Nephron progenitor cell (in vitro differentiated cells): Measurements from ENCODE around the gene HAUS7.

ENCODE experiments used
- DNase-seq: peaks from one replicate; pipeline ENCODE4 v3.0.0; 2021
- H3K27ac Mint-ChIP-seq: 2 replicates; pipeline ENCODE4 v1.8.0; 2021; ENCODE audit warnings: mild to moderate bottlenecking, moderate library complexity, mixed read lengths
- H3K27me3 Mint-ChIP-seq: 2 replicates; pipeline ENCODE4 v1.8.0; 2021; ENCODE audit warnings: mild to moderate bottlenecking, low read depth, mixed read lengths; ENCODE audit not compliant: poor library complexity
- H3K36me3 Mint-ChIP-seq: 2 replicates; pipeline ENCODE4 v1.8.0; 2021; ENCODE audit warnings: low read depth, mixed read lengths
- H3K4me1 Mint-ChIP-seq: 2 replicates; pipeline ENCODE4 v1.8.0; 2021; ENCODE audit warnings: mixed read lengths
- H3K4me3 Mint-ChIP-seq: 2 replicates; pipeline ENCODE4 v1.8.0; 2021; ENCODE audit warnings: mild to moderate bottlenecking, moderate library complexity, mixed read lengths
- H3K9me3 Mint-ChIP-seq: 2 replicates; pipeline ENCODE4 v1.8.0; 2021; ENCODE audit warnings: mild to moderate bottlenecking, moderate library complexity, mixed read lengths
- CTCF ChIP-seq: fragments of 200-600 bp; sonication (generic); IDR thresholded peaks from 2 replicates; pipeline ENCODE4 v1.5.0; 2021; ENCODE audit warnings: antibody characterized with exemption

The HAUS7 gene

GRCh38 chrX:153420851-153421599 is 49.4 kb downstream of the HAUS7 start:
- peaks cover 22% of the 10 kb centered on the region for H3K4me1 Mint-ChIP-seq
- H3K27me3 Mint-ChIP-seq = peaks cover 4% of the 10 kb centered on the region
- peaks cover 71% of the 10 kb centered on the region for H3K9me3 Mint-ChIP-seq
- TF ChIP-seq CTCF = no peak
- H3K27ac Mint-ChIP-seq = no peak overlapping the region
- DNase-seq = no peak
- no peaks in the 10 kb centered on the region for H3K36me3 Mint-ChIP-seq
- no peak overlapping the region for H3K4me3 Mint-ChIP-seq

- Mint-ChIP-seq H3K27ac (no peak overlapping the region), H3K36me3 (no peaks in the 10 kb centered on the region), H3K27me3 (peaks cover 26% of the 10 kb centered on the region), H3K4me3 (peak overlapping the region; percentile 15), H3K4me1 (peaks cover 22% of the 10 kb centered on the region), H3K9me3 (peaks cover 66% of the 10 kb centered on the region)
- DNase-seq = no peak
- no peak for TF ChIP-seq CTCF
Measured at GRCh38 chrX:153417637-153418036, 52.7 kb downstream of the HAUS7 start.

GRCh38 chrX:153416781-153417450 is 53.5 kb downstream of the HAUS7 start:
- Mint-ChIP-seq H3K9me3 (peaks cover 71% of the 10 kb centered on the region), H3K4me1 (peaks cover 28% of the 10 kb centered on the region), H3K27ac (no peak overlapping the region), H3K36me3 (no peaks in the 10 kb centered on the region), H3K4me3 (peak overlapping the region; percentile 41), H3K27me3 (peaks cover 33% of the 10 kb centered on the region)
- peak; percentile 29 for DNase-seq
- TF ChIP-seq CTCF = no peak

GRCh38 chrX:153414856-153415510 is 55.4 kb downstream of the HAUS7 start:
- TF ChIP-seq CTCF = no peak
- DNase-seq = no peak
- H3K27me3 Mint-ChIP-seq = peaks cover 46% of the 10 kb centered on the region
- no peak overlapping the region for H3K27ac Mint-ChIP-seq
- no peak overlapping the region for H3K4me3 Mint-ChIP-seq
- H3K4me1 Mint-ChIP-seq = peaks cover 35% of the 10 kb centered on the region
- H3K36me3 Mint-ChIP-seq = no peaks in the 10 kb centered on the region
- H3K9me3 Mint-ChIP-seq = peaks cover 69% of the 10 kb centered on the region

GRCh38 chrX:153413731-153414130 is 56.6 kb downstream of the HAUS7 start:
- peaks cover 35% of the 10 kb centered on the region for H3K4me1 Mint-ChIP-seq
- H3K9me3 Mint-ChIP-seq = peaks cover 62% of the 10 kb centered on the region
- H3K27ac Mint-ChIP-seq = no peak overlapping the region
- no peak overlapping the region for H3K4me3 Mint-ChIP-seq
- H3K36me3 Mint-ChIP-seq = no peaks in the 10 kb centered on the region
- no peak for DNase-seq
- peaks cover 48% of the 10 kb centered on the region for H3K27me3 Mint-ChIP-seq
- TF ChIP-seq CTCF = no peak
